Fibroblast of skin of left biceps (primary cell): Measurements from ENCODE around the gene CPSF4L.

Experiments used
- DNase-seq, 2 experiments: peaks; one replicate each; pipeline ENCODE4 v3.0.0-alpha.2; 2013; ENCODE audit warnings: low read depth in 2 of 2

Gene CPSF4L

DNA sequence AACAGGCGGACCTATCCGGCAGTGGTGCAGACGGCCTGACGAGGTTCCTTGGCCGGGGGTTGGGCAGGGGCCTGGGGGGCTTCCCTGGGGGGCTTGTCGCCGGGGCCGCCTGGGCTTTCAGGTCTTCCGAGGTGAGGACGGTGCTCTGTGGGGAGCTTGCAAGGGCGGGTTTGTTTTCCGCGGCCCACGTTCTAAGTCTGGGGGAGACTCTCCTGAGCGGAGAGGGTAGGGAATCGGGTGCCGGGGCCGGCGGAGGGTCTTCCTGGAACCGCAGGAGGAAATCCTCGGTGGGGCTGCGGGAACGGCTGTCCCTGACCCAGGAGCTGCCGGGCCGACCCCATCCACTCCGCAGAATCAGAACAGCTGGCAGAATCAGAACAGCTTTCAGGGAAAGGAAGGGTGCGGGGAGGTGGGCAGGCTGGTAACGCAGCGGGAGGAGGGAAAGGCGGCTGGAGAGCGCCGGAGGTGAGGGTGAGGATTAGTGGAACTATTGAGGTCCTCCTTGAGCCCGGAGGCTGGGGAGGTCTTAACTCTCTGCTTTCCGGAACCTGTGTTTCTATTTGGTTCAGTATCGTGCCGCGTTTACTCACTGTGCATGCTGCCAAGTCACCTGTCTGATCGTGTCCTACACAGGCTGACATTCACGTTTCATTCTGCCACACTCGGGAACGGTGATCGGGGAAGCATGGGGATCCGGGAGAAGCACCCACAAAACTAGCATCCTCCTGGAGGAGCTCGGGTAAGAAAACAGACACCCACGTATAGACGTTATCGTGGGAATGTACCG lies 28.9 kb downstream of the CPSF4L start:
- DNase-seq, result no peak

DNA sequence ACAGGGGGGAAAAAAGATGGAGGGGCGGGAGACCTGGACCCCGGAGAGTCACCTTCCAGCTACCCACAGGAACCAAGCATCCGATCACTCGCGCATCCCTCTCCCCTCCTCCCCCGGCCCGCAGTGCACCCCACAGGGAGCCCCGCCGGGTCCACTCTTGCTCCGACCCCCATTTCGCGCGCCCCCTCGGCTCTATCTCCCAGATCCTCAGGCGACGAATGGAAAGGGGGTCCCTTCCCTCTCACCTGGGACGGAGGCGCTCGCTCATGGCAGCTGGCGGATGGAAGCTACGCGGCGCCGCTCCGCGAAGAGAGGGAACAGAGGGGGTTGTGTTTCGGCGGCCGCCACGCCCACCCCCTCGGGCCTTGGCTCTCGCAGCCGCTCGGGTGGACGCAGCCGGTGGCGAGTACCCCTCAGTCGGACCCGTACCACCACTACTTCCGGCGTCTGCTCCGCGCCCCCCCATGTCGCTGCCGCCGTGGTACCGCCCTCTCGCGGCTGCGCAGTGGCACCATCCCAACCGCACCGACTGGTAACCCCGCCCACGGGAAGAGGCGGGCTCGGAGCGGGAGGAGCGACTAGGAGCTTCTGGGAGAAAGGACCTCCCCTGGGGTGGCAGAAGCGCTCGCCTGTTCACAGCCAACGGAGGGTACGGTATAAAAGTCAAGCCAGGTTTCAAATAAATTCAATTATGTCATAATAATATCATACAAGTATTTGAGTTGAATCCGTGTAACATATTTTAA lies 29.7 kb downstream of the CPSF4L start:
- DNase-seq, result peak; percentile 82 to 83

DNA sequence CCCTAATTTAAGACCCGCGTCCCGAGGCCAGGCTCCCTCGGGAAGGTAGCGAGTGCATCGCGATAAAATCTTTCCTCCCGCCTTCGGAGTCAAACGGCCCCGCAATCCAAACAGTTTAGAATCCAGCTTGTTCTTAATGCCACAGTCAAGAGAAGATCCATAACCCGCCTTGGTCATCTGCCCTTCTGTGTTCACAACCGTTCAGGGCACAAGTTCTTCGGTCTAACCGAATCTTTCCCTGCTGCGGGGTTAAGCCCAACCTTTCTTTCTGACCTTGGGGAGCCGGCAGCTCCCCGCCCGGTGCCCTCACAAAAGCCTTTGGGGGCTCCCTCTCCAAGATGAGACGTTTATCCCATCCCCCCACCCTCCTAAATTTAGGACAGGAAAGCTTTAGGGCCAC lies 30.3 kb downstream of the CPSF4L start:
- DNase-seq, result no peak

GRCh38 chr17:73230088-73230487 lies 31.6 kb downstream of the CPSF4L start:
- DNase-seq, result no peak

DNA sequence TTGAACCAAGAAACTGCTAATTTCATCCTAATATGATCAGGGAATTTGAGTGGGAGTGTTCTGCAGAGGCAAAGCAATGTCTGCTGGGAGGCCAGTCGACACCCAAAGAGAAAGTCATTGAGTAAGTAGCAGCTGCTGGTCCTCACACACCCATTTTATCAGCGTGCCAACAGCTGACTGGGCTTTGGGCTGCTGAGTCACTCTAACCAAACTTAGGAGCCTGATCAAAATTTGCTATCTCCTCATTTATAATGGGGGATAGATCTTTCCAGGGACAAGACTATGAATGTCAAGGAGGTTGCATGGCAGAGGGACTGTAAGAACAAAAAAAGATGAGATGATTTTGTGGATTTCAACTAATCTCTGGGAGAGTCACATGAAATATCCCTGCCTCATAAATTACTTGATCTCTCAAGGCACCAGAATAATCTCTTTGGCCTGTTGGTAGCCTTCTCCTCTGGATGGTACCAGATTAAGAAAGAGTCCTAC lies 32.9 kb downstream of the CPSF4L start:
- peak; percentile 36 to 42 for DNase-seq

DNA sequence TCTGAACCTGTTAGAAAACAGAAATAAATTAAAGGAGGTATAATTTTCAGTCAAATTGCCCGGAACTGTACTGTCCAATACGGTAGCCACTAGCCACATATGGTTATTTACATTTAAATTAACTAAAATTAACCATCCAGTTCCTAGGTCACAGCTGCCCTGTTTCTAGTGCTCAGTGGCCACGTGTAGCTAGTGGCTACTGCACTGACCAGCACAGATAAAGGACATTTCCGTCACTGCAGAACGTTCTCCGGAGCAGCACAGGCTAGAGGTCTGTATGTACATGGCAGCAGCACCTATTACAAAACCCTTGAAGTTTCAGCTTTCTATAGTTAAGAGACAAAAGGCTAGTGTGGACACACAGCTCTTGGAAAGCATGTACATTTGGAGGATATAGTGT lies 33.7 kb downstream of the CPSF4L start:
- no peak for DNase-seq

- DNase-seq, result no peak
Observed at GRCh38 chr17:73227379-73227778, 34.3 kb downstream of the CPSF4L start.

DNA sequence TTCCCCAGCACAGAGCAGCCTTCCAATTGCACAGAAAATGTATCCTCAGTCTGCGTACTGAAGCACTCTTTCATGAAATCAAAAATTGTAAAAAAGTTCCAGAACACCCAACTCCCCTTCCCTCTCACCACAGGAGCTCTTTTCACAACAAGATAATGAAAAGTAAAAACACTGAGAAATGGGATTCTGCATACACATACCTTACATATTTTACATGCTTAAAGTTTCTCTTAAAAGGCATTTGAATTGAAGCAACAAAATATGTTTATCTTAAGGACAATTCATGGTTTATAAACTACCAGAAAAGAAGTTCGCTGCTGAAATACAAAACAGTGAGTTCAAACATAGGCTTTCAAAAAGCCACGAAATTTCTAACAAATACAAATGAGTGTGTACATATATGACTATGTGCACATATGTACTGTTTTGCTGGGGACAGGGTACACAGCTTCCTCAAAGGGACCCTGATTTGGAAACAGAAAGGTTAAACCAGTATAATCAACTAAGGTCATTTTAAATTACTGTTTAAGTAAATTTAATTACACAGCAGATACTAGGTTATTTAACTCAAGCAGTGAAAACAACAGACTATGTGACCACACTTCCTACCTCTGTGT lies 35.0 kb downstream of the CPSF4L start:
- DNase-seq, result no peak

DNA sequence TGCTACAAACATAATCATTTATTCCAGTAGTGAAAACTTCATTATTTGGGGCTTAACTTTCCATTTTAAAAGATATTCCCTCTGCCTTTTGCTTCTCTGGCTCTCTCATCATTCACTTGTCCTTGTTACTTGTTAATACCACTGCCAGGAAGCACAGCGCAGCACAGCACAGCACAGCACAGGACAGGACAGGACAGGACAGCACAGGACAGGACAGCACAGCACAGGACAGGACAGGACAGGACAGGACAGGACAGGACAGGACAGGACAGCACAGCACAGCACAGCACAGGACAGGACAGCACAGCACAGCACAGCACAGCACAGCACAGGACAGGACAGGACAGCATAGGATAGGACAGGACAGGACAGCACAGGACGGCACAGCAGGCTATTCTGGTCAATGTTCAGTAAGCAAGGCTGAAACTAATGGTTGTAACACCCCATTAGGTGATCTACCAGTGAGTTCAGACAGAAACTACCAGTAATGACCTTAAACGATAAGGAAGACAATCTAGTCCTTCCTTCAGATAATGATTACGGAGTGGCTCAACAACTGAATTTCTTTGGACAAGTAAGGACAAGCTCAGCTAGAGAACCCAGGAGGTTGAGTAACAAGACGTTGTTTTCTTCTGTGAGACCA lies 36.9 kb downstream of the CPSF4L start:
- DNase-seq, result no peak

DNA sequence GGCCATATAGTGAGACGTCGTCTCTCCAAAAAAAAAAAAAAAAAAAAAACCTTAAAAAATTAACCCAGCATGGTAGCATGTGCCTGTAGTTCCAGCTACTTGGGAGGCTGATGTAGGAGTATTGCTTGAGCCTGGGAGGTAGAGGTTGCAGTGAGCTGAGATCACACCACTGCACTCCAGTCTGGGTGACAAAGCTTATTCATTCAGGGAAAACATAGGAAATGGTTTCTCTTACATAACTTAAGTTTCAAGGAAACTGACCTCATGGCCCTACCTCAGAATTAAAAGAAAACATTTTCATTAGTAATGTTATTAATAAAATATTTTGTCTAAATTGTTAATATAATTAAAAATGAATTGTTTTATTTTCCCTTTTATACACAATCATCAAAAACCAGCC lies 37.4 kb downstream of the CPSF4L start:
- DNase-seq, result no peak

DNA sequence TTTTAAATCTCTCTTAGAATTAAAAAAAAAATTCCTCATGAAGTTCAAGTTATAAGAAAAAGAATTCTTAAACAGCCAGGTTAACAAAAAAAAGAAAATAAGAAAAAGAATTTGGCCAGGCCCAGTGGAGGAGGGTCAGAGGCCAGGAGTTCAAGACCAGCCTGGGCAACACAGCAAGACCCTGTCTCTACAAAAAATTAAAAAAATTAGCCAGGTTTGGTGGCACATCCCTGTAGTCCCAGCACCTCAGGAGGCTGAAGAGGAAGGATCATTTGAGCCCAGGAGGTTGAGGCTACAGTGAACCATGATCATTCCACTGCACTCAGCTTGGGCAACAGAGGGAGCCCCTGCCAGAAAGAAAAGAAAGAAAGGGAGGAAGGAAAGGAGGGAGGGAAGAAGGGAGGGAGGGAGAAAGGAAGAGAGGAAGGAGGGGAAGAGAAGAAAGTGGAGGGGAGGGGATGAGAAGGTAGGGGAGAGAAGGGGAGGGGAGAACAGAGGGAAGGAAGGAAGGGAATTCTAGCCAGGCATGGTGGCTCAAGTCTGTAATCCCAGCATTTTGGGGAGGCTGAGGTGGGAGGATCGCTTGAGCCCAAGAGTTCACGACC lies 38.0 kb downstream of the CPSF4L start:
- no peak for DNase-seq

GRCh38 chr17:73215447-73215846 lies 46.2 kb downstream of the CPSF4L start:
- DNase-seq, result no peak

- DNase-seq, result no peak
Observed at GRCh38 chr17:73214851-73215250, 46.8 kb downstream of the CPSF4L start.

- no peak for DNase-seq
Observed at GRCh38 chr17:73214008-73214407, 47.7 kb downstream of the CPSF4L start.

- no peak for DNase-seq
Observed at GRCh38 chr17:73211745-73212144, 49.9 kb downstream of the CPSF4L start.

DNA sequence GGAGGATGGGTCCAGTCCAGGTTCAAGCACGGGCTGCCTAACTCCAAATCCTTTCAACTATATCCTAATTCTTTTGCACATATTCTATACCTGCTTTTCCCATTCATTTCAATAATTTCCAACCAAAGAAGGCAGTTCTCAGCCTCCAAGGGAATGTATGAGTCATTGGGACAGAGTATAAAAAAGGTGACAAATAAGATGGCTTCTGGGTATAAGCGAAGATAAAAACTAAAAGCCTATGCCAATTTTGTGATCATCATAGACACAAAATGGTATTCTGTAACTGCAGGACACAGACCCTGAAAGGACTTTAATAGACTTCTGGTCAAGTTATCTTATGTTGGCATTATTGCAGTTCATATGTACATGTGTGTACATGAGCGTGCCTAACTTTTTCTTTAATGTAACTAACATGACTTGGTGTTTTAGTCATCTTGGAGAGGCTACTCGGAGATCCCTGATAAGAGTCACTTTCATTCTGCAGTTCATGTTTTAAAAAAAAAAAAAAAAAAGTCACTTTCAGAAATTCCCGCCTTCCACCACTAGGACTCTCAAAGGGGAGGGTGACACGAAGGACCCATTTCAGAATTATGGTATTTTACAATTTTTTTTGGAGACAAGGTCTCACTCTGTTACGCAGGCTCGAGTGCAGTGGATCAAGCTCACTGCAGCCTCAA lies 51.5 kb downstream of the CPSF4L start:
- no peak for DNase-seq

- DNase-seq, result no peak
Observed at GRCh38 chr17:73209436-73209835, 52.2 kb downstream of the CPSF4L start.

DNA sequence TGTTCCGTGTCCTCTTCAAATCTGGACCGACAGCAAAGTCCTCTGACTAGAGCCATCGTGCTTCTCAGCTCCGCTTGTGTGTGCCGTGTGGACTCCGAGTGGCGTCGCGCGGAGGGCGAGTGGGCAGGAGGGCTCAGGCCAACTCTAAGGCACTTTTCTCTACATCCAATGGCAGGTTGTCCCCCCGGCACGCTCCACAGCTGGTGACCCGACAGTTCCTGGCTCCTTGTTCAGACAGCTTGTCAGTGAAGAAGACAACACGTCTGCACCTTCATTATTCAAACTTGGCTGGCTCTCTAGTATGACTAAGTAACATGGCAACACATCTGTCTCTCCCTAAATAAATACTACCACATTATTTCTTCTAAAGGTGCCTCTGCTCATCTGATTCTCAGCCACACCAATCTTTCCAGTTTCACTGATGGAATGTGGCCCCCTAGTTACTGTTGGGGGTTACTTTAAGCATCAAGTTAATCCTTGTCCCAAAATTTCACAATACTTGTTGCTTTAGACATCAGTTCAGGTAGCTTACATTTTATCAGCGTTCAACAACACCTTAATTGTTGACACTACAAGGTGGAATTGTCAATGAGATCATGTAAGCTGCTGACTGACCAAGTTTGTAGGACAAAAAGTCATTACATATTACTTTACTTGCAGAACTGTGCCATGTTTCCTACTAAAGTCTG lies 53.4 kb downstream of the CPSF4L start:
- DNase-seq, result no peak

GRCh38 chr17:73205459-73205961 lies 56.2 kb downstream of the CPSF4L start:
- DNase-seq, result no peak

- no peak for DNase-seq
Observed at GRCh38 chr17:73203788-73204479, 57.7 kb downstream of the CPSF4L start.
